ENCODE data around the gene SCP2. TPM values are rescaled to one million over a fixed set of nuclear protein-coding genes. Genes with fewer than 3 reads are reported as not detected.

Gene SCP2
- total RNA-seq, 1 donor from 2014 or later, result 89.8 TPM

GRCh38 chr1:53047737-53048736, 121.0 kb downstream of the SCP2 start:
- Histone ChIP-seq H3K79me2 (ENCODE audit: insufficient read depth, low read length) (no peaks in the 10 kb centered on the region), H2AFZ (ENCODE audit: low read depth, low read length) (peak overlapping the region; percentile 14), H3K4me1 (ENCODE audit: insufficient read depth, low read length) (peaks cover 38% of the 10 kb centered on the region), H3K9me3 (ENCODE audit: insufficient read depth, low read depth, low read length) (no peaks in the 10 kb centered on the region), H3K9ac (ENCODE audit: low read length) (peak overlapping the region; percentile 63), H3K4me3 (ENCODE audit: insufficient read depth, low read depth, low read length) (peak overlapping the region; percentile 13), H3K27ac (ENCODE audit: low read depth, low read length) (peak overlapping the region; percentile 85), H3K4me2 (ENCODE audit: low read length) (peak overlapping the region; percentile 72), H4K20me1 (ENCODE audit: insufficient read depth, low read length) (no peaks in the 10 kb centered on the region), H3K27me3 (ENCODE audit: insufficient read depth, low read length) (no peaks in the 10 kb centered on the region), H3K36me3 (ENCODE audit: insufficient read depth, low read length) (no peaks in the 10 kb centered on the region)
- peak; percentile 98 for DNase-seq (ENCODE audit: low read depth)
- TF ChIP-seq EZH2 (IDR thresholded peaks at IDR 0.05; ENCODE audit: insufficient read depth, low read length), result no peak
- TF ChIP-seq, protein P1, sequence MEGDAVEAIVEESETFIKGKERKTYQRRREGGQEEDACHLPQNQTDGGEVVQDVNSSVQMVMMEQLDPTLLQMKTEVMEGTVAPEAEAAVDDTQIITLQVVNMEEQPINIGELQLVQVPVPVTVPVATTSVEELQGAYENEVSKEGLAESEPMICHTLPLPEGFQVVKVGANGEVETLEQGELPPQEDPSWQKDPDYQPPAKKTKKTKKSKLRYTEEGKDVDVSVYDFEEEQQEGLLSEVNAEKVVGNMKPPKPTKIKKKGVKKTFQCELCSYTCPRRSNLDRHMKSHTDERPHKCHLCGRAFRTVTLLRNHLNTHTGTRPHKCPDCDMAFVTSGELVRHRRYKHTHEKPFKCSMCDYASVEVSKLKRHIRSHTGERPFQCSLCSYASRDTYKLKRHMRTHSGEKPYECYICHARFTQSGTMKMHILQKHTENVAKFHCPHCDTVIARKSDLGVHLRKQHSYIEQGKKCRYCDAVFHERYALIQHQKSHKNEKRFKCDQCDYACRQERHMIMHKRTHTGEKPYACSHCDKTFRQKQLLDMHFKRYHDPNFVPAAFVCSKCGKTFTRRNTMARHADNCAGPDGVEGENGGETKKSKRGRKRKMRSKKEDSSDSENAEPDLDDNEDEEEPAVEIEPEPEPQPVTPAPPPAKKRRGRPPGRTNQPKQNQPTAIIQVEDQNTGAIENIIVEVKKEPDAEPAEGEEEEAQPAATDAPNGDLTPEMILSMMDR (IDR thresholded peaks at IDR 0.05; ENCODE audit: insufficient read depth, low read depth, low read length), result no peak
- peak; percentile 94 for FAIRE-seq
- H3K27ac Mint-ChIP-seq (ENCODE audit: unreplicated experiment), result peak overlapping the region; percentile 44
- H3K9me3 Mint-ChIP-seq (ENCODE audit: unreplicated experiment), result no peaks in the 10 kb centered on the region
- no peaks in the 10 kb centered on the region for H3K27me3 Mint-ChIP-seq (ENCODE audit: low read depth, unreplicated experiment)
- no peak overlapping the region for H3K4me3 Mint-ChIP-seq (ENCODE audit: unreplicated experiment)
- H3K4me1 Mint-ChIP-seq (ENCODE audit: low read depth, unreplicated experiment), result peaks cover 28% of the 10 kb centered on the region
- peaks cover 2% of the 10 kb centered on the region for H3K36me3 Mint-ChIP-seq (ENCODE audit: low read depth, unreplicated experiment)

DNA sequence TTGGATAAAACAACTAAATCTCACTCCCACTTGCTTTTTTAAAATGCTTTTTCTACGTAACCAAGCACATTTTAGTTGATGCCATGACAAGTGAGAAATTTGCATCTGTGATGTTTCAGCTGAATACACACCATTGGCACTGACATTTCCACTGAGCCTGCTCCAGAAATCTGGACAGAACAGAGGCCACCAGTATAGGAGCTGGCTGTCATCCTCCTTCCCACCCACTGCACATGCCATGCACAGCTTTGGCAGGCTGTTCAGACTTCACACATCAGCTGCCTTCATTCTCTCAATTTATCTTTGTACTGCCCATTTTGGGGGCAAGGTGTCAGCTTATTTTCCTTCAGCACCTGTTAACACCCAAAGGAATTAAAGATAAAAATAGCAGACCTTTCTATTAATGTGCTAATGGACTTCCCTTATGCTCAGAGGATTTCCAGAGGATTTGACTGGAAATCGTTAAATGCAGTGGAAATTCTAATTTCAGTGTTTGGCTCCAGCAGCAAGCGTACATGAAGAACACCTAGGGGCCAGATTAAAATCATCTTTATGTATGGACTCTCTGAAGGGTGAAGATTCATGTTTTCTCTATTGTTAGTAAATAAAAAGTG, 122.0 kb downstream of the SCP2 start:
- no peak overlapping the region for H3K4me3 ChIP-seq (ENCODE audit: insufficient read depth, low read depth, low read length)
- H3K4me1 ChIP-seq (ENCODE audit: insufficient read depth, low read length), result peaks cover 34% of the 10 kb centered on the region
- H3K4me1 Mint-ChIP-seq (ENCODE audit: low read depth, unreplicated experiment), result peaks cover 28% of the 10 kb centered on the region
- no peaks in the 10 kb centered on the region for H3K79me2 ChIP-seq (ENCODE audit: insufficient read depth, low read length)
- DNase-seq (ENCODE audit: low read depth) (no peak), FAIRE-seq (peak; percentile 17)
- no peaks in the 10 kb centered on the region for H4K20me1 ChIP-seq (ENCODE audit: insufficient read depth, low read length)
- peak overlapping the region; percentile 12 for H3K4me2 ChIP-seq (ENCODE audit: low read length)
- H3K9ac ChIP-seq (ENCODE audit: low read length), result no peak overlapping the region
- H3K27me3 Mint-ChIP-seq (ENCODE audit: low read depth, unreplicated experiment), result no peaks in the 10 kb centered on the region
- TF ChIP-seq, protein P1 (IDR thresholded peaks at IDR 0.05; ENCODE audit: insufficient read depth, low read depth, low read length), result no peak
- no peak for TF ChIP-seq EZH2 (IDR thresholded peaks at IDR 0.05; ENCODE audit: insufficient read depth, low read length)
- H3K36me3 ChIP-seq (ENCODE audit: insufficient read depth, low read length), result no peaks in the 10 kb centered on the region
- H3K27ac ChIP-seq (ENCODE audit: low read depth, low read length), result no peak overlapping the region
- no peak overlapping the region for H3K4me3 Mint-ChIP-seq (ENCODE audit: unreplicated experiment)
- H3K36me3 Mint-ChIP-seq (ENCODE audit: low read depth, unreplicated experiment), result peaks cover 10% of the 10 kb centered on the region
- no peak overlapping the region for H3K27ac Mint-ChIP-seq (ENCODE audit: unreplicated experiment)
- no peaks in the 10 kb centered on the region for H3K27me3 ChIP-seq (ENCODE audit: insufficient read depth, low read length)
- no peak overlapping the region for H2AFZ ChIP-seq (ENCODE audit: low read depth, low read length)
- H3K9me3 ChIP-seq (ENCODE audit: insufficient read depth, low read depth, low read length), result no peaks in the 10 kb centered on the region
- no peaks in the 10 kb centered on the region for H3K9me3 Mint-ChIP-seq (ENCODE audit: unreplicated experiment)

All from astrocyte (in vitro differentiated cells and primary cell).